ENCODE measurements around the gene UVRAG.

DNA sequence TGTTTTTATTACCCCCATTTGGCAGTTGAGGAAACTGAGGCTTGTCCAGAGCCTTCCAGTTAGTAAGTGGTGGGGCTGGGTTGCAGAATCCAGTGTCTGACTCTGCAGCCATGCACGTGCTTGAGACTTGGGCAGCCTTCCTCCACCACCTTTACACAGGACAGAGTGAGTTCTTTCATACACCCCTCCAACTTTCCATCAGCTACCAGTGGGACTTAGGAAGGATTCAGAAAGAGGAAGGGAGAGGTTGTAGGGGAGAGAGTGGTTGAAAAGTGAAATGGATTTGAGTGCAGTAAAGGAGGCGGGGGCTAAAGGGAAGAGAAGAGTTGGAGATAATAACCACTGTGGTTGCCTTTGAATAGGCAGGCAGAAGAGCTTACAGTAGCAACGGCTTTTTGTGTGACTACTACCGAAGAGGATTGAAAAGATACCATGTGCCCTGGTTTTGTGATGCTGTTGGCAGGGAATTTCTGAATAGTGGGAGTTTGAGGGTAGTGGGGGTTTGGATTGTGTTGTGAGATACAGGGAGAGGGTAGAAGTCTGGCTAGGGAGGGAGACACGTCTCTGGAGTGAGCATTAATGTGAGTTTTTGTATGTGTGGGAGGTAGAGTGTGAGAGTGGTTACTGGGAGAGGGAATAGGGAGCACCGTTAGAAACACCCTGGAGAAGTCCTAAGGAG is 1.7 kb downstream of the UVRAG start:
- TF ChIP-seq POLR2A (IDR thresholded peaks at IDR 0.05), result no peak
- TF ChIP-seq, protein P1, sequence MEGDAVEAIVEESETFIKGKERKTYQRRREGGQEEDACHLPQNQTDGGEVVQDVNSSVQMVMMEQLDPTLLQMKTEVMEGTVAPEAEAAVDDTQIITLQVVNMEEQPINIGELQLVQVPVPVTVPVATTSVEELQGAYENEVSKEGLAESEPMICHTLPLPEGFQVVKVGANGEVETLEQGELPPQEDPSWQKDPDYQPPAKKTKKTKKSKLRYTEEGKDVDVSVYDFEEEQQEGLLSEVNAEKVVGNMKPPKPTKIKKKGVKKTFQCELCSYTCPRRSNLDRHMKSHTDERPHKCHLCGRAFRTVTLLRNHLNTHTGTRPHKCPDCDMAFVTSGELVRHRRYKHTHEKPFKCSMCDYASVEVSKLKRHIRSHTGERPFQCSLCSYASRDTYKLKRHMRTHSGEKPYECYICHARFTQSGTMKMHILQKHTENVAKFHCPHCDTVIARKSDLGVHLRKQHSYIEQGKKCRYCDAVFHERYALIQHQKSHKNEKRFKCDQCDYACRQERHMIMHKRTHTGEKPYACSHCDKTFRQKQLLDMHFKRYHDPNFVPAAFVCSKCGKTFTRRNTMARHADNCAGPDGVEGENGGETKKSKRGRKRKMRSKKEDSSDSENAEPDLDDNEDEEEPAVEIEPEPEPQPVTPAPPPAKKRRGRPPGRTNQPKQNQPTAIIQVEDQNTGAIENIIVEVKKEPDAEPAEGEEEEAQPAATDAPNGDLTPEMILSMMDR (IDR thresholded peaks at IDR 0.05), result no peak
